Measurements from ENCODE around the gene EXOSC2. TPM values are rescaled to one million over a fixed set of nuclear protein-coding genes. Genes with fewer than 3 reads are reported as not detected.
A peak's percentile ranks its signal among the peaks of the same experiment; 100 is the strongest.

EXOSC2 gene
- total RNA-seq, 1 experiment from 2014 or later: 71.5 TPM

GRCh38 chr9:130680836-130681768 lies 12.5 kb upstream of the EXOSC2 start:
- TSS peak; percentile 49 for BruUV-seq (replicated peaks)
- H3K27ac ChIP-seq (ENCODE audit: low read depth, low read length): peak overlapping the region; percentile 78

More at GRCh38 chr9:130680836-130681768, 12.5 kb upstream of the EXOSC2 start:
- Histone ChIP-seq H3K9ac (ENCODE audit: low read length) (peak overlapping the region; percentile 66), H4K20me1 (ENCODE audit: insufficient read depth) (no peaks in the 10 kb centered on the region), H3K4me3 (replicated peaks in 1 of 2; ENCODE audit: low read depth in 1 of 2, low read length in 2 of 2) (peak overlapping the region; percentile 59 to 62), H3K36me3 (ENCODE audit: control insufficient read depth in 1 of 2, insufficient read depth in 2 of 2, low read length in 2 of 2) (no peaks in the 10 kb centered on the region), H3K9me2 (ENCODE audit: insufficient read depth) (no peaks in the 10 kb centered on the region), H3K9me3 (ENCODE audit: control insufficient read depth in 1 of 2, insufficient read depth in 1 of 2, low read depth in 1 of 2, low read length in 2 of 2) (0 out of 4 replicates have a peak, but pooled peaks cover 0 to 4% of the 10 kb centered on the region in 2 experiments), H3K79me2 (ENCODE audit: insufficient read depth, low read length) (no peaks in the 10 kb centered on the region), H3K4me1 (ENCODE audit: control insufficient read depth in 1 of 2, insufficient read depth in 2 of 2, low read length in 2 of 2) (peaks cover 4 to 16% of the 10 kb centered on the region in 2 experiments), H3K27me3 (ENCODE audit: insufficient read depth, low read length) (no peaks in the 10 kb centered on the region), H2AFZ (ENCODE audit: low read depth, low read length, poor library complexity, severe bottlenecking) (no peak overlapping the region), H3K4me2 (ENCODE audit: low read length) (peak overlapping the region; percentile 87)
- ChIA-PET RAD21 (ENCODE audit: low non-redundant PET in 1 of 2, low total read pairs in 2 of 2, uncharacterized antibody in 2 of 2, unreplicated experiment in 2 of 2) (interaction anchor here in 1 of 2 experiments (1.1 kb wide), 1 partner anchor 218 kb away, joined by 6 read pairs; no protein-coding TSS in a partner anchor), CTCF (interaction anchor here (2.2 to 2.6 kb wide), 2 partner anchors 216 to 220 kb away, joined by 16 read pairs; no protein-coding TSS in a partner anchor), POLR2A (no interaction called here)
- DNase-seq (ENCODE audit: low read depth, low spot score): peak; percentile 81
- TF ChIP-seq POLR2A (IDR thresholded peaks at IDR 0.05; ENCODE audit: borderline replicate concordance, extremely low read depth, insufficient read depth, insufficient read length) (peak; percentile 79), CBX3 (IDR thresholded peaks at IDR 0.05; ENCODE audit: low read depth) (no peak), SP1 (IDR thresholded peaks at IDR 0.05; ENCODE audit: low read depth) (no peak), TCF7L2 (IDR thresholded peaks at IDR 0.05; ENCODE audit: borderline replicate concordance, extremely low read depth, insufficient read depth, insufficient read length) (peak; percentile 58), EZH2 (IDR thresholded peaks at IDR 0.05) (no peak), POLR2AphosphoS5 (IDR thresholded peaks at IDR 0.05; ENCODE audit: low read depth, low read length) (peak; percentile 66), MAX (IDR thresholded peaks at IDR 0.05) (peak; percentile 94)
- intact Hi-C loops (cut with micrococcal nuclease): no loop called here
- ATAC-seq: peak; percentile 76
